22Rv1 (cell line): ENCODE data around the gene NAA25.
"Not testable (repeated sequence)": the region's sequence is repeated elsewhere in the genome, so short reads cannot be mapped to it uniquely, and the experiment has no call there.

Experiments
- H3K27ac ChIP-seq: fragments of 450-650 bp; 2 replicates; pipeline ENCODE4 v1.5.1; 2017
- CTCF ChIP-seq: fragments of 450-650 bp; IDR thresholded peaks from 2 replicates; pipeline ENCODE4 v1.5.1; 2017; ENCODE audit warnings: mild to moderate bottlenecking
- ZFX ChIP-seq: fragments of 450-650 bp; IDR thresholded peaks from 2 replicates; pipeline ENCODE4 v1.6.1; 2017; ENCODE audit warnings: antibody characterized with exemption, borderline replicate concordance

Gene NAA25

GRCh38 chr12:112005419-112006395 is 102.9 kb downstream of the NAA25 start:
- TF ChIP-seq CTCF (no peak), ZFX (no peak)
- H3K27ac ChIP-seq, result peak overlapping the region; percentile 56

- no peak overlapping the region for H3K27ac ChIP-seq
- TF ChIP-seq ZFX (no peak), CTCF (no peak)
Observed at GRCh38 chr12:112004041-112004440, 104.5 kb downstream of the NAA25 start.

- TF ChIP-seq CTCF (no peak), ZFX (no peak)
- no peak overlapping the region for H3K27ac ChIP-seq
Observed at GRCh38 chr12:112001576-112001975, 107.0 kb downstream of the NAA25 start.

- H3K27ac ChIP-seq, result no peak overlapping the region
- TF ChIP-seq ZFX, result no peak
- TF ChIP-seq CTCF, result no peak
Observed at GRCh38 chr12:112000820-112001219, 107.8 kb downstream of the NAA25 start.

- not testable (repeated sequence) for H3K27ac ChIP-seq
Observed at GRCh38 chr12:111999129-111999528, 109.5 kb downstream of the NAA25 start.

- no peak overlapping the region for H3K27ac ChIP-seq
- no peak for TF ChIP-seq ZFX
- no peak for TF ChIP-seq CTCF
Observed at GRCh38 chr12:111998015-111998414, 110.6 kb downstream of the NAA25 start.

- TF ChIP-seq ZFX (no peak), CTCF (no peak)
- H3K27ac ChIP-seq, result no peak overlapping the region
Observed at GRCh38 chr12:111997300-111997699, 111.3 kb downstream of the NAA25 start.
